HG03460 (cell line): ENCODE measurements around the gene KPNA3.
"Not testable (repeated sequence)": the region's sequence is repeated elsewhere in the genome, so short reads cannot be mapped to it uniquely, and the experiment has no call there.

Experiments used
- ATAC-seq: cut with Tn5 transposase; IDR thresholded peaks from one replicate; pipeline ENCODE4 v1.9.1; 2021; ENCODE audit not compliant: unreplicated experiment

Gene KPNA3, protein sequence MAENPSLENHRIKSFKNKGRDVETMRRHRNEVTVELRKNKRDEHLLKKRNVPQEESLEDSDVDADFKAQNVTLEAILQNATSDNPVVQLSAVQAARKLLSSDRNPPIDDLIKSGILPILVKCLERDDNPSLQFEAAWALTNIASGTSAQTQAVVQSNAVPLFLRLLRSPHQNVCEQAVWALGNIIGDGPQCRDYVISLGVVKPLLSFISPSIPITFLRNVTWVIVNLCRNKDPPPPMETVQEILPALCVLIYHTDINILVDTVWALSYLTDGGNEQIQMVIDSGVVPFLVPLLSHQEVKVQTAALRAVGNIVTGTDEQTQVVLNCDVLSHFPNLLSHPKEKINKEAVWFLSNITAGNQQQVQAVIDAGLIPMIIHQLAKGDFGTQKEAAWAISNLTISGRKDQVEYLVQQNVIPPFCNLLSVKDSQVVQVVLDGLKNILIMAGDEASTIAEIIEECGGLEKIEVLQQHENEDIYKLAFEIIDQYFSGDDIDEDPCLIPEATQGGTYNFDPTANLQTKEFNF

DNA sequence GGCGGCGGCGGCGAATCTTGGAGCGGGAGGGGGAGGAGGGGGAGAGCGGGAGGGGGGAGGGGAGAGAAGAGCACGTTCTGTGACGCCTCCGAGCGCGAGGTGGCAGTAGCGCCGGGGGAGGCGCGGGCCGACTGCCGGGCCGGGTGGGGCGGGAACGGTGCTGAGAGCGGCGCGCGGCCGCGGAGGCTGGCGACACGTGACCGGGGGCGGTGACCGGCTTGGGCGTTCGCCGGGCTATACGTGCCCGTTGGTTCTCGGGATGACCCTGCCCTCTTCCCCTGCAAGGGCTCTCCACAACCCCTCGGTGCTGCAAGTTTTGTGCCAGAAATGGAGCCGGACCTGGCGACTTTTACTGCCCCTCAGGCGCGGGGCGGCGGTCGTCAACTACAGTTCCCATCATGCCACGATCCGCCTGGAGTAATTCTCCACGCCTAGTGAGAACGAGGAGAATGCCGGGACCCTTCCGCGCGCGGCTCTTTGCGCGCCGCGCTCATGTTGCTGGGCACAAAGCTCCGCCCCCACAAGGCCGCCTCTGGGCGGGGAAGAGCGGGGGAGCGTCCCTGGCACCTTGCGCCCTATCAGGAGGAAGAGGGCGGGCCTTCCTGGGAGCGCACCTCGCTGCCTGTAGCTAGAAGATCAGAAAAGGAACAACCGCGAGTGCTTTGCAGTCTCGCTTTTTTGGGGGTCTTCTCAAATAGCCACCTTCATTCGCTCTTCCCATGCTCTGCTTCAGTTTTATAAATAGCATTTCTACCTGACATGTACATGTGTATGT, at the start of gene KPNA3:
TSS of gene KPNA3 (minus strand) at position 133 of the 775 bp plus-strand sequence. CDS start 176 bp downstream, outside the sequence.
- peak; percentile 93 for ATAC-seq

DNA sequence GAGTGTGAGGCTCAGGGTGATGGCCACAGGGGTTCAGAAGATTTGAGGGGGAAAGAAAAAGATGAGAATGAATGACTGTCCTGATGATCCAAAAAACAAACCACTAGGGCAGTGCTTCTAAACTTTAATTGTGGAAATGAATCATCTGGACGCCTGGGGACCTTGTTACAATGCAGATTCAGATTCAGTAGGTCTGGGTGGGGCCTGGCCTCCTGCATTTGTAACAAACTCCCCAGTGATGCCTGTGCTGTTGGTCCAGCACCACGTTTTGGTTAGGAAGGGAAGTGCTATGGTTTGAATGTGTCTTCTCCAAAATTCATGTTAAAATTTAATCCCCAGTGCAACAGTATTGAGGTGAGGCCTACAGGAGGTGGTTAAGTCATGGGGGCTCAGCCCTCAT, 49.5 kb upstream of the KPNA3 start:
- no peak for ATAC-seq

DNA sequence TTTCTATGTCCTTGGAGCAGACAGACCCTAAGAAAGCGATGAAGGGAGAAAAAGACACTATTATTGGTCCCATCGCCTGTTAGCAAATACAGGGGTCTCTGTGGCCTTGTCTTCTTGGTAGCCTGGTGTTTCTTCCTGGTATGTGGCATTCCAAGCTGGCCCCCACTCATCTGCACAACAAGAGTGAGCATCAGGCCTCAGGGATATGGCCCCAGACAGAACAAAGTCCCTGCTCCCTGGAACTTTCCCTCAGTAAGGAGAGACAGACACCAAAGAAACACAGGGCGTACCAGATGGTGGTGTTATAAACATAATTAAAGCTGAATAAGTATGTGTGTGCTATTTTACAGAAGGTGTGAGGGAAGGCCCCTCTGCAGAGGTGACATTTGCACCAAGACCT, 48.2 kb upstream of the KPNA3 start:
- no peak for ATAC-seq

DNA sequence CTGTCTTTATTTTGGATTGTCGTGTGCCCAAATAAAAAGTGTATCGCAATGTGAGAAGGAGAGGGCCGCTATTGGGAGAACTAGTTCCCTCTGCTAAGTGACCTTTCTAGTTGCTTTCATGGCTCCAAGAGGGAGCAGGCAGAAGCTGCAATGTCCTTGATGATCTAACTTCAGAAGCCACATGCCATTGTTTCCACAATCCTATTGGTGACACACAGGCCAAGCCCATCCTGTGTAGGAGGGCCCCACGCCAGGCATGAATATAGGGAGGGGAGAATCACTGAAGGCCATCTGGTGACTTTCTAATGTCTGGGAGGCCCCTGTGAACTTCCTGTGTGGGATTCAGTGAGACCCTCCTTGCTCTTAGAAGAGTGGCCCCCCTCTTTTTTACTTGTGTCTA, 47.8 kb upstream of the KPNA3 start:
- ATAC-seq: no peak

DNA sequence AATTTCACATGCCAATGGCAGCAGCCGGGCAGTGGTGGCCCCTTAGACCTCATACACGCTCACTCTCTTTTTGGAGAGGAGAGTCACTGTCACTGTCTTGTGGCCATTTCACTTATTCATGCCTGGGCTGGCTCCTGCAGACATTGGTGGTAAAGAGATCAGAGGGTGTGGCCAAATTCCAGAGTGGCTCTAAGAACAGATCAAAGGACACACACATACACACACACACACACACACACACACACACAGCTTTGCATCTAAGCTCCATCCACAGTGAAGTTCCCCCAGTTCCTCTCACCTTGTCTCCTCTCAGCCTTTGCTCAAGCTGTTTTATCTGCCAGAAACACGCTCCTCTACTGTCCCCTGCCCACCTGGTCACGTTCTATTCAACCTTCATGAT, 46.5 kb upstream of the KPNA3 start:
- ATAC-seq: no peak

DNA sequence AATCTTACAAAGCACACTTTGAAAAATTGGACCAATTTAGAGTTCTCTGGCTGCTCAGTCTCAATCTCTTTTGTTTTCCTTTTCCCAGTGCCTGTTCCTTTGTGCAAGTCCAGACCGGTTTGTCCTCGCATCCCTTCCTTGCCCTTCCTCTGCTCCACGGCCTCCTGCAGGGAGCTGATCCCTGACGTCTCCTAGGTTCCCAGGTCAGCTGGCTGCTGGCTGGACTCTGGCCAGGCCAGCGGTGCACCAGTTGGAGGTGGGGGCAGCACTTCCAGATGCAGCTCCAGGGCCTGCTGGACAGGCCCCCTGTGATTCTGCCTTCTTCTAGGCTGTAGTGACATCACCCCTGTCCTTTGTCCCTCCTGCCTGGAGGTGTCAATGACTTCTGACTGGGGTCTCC, 44.0 kb upstream of the KPNA3 start:
- no peak for ATAC-seq

DNA sequence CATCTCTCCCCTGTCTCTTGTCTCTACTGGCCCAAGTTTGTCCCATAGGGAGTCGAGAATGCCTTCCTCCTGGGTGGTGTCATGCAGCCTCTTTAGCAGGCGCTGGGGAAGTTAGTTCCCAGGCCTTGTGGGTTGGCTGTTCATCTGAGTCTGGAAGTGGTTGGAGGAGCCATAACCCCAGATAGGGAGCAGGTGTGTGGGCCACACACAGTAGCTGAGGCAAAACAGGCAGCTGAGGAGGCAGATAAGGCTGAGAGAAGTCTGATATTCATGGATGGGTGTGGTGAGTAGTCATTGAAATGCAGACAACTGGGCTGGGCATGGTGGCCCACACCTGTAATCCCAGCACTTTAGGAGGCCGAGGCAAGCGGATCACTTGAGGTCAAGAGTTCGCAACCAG, 40.9 kb upstream of the KPNA3 start:
- no peak for ATAC-seq

DNA sequence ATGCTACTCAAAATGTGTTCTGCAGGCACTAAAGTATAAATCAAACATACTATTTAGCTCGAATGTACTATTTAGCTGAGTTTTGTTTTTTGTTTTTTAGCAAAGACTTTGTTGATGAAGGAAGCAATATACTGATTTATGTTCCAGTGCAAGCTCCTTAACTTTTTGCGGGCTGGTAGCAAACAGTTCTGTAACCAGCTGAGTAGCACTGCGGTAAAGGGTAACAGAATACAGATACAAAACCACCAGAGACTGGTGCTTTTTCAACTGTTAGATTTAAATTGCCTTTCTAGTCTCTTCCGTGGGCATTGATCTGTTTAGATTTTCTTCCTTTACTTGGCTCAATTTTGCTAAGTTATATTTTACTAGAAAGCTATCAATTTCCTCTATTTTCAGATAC, 39.0 kb upstream of the KPNA3 start:
- no peak for ATAC-seq

DNA sequence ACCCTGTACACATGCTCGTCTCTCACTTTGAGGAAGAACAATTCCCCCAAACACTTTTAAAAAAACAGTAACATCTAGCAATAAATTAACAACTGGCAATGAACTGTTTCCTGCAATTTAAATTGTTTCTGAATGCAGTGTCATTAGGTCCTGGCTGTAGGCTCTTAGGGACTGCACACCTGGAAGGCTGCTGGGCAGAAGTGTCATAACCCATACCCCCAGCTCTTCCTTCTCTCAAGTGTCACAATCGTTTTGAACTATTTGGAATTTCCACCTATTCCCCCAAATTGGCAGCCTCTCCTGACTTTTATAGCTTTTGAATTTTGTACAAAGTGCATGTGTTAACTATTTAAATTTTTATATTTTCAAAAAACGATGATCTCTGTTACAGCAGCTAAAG, 38.2 kb upstream of the KPNA3 start:
- no peak for ATAC-seq

DNA sequence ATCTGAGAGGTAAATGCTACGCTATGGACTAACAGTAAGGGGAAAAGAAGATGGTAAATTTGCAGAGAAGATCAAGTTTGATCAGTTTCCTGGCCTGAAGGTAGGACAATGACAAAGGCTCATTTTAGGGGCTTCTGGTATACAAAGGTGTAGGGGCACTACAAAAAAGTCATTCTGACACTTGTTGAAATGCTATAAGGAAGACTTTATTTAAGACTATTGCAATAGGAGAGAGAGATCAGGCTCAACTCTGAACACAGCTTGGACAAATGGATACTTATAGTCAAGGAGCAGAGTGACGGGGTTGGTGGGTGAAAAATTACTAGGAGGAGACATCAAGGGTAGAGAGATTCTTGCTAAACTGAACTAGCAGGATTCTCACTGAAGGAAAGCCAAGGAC, 37.2 kb upstream of the KPNA3 start:
- ATAC-seq: no peak

DNA sequence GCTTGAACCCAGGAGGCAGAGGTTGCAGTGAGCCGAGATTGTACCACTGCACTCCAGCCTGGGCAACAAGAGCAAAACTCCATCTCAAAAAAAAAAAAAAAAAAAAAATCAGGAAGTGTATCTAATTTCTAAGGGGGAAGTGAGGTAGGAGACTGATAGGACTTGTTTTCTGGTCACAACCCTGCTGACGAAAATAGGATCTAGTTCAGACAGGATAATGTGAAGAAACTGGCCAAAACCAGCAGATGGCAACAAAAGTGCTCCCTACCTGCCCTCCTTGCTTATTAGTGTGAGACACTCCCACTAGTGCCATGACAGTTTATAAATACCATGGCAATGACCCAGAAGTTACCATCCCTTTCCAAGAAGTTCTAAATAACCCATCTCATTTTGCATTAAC, 36.0 kb upstream of the KPNA3 start:
- no peak for ATAC-seq

DNA sequence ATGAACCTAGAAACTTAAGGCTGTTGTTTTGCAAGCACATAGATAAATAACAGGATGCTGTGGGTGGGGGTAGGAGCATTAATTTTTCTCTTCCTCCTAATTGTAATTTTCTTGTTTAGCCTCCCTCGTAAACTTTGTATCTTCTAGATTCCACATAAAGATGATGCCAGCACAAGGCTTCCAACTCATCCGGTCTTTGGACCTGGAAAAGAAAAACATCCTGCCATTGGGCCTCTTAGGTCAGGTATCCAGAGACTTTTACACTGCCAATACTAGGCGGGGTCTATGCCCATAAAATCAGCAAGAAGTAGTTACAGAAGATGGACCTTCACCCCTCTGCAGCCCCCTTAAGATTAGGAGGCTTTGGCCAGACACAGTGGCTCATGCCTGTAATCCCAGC, 35.4 kb upstream of the KPNA3 start:
- no peak for ATAC-seq

DNA sequence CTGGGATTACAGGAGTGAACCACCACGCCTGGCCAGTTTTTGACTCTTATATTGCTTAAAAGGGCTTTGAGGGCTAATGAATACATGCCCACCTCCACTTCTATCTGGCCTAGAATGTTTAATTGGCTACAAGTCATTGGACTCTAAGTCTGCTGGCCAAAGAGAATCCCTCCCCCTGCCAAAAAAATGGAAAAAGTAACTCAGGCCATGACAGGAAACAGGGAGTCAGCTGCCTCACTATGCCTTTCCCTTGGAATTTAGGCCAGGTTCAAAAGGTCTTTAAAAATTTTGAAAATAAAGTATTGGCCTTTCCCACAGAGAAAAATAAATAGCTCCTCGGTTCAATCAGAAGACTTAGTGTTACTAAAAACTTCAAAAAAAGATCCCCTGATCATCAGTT, 34.9 kb upstream of the KPNA3 start:
- ATAC-seq: no peak

DNA sequence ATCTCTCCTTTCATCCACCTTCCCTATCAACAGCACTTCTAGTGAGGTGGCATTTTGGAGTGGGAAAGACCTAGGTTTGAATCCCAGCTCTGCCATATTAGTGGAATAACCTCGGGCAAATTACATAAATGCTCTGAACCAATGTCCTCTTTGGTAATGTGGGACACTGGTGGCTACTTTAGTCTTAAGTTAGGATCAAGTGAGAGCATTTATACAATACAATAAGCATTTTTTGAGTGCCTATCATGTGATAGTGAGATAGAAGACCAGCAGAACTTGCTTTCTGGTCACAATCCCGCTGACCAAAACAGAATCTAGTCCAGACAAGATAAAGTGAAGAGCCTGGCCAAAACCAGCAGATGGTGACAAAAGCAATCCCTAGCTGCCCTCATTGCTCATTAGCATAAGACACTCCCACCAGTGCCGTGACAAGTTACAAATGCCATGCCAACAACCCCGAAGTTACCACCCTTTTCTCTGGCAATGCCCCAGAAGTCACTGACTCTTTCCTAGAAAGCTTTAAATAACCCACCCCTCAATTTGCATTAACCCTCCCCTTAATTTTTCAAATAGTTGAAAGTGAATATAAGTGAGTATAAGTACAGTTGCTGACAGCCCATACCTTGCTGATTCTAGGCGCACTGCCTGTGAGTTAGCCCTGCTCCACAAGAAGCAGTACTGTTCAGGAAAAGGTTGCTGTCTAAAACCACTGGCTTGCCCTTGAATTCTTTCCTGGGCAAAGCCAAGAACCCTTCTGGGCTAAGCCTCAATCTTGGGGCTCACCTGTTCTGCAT, 28.9 kb upstream of the KPNA3 start:
- no peak for ATAC-seq

DNA sequence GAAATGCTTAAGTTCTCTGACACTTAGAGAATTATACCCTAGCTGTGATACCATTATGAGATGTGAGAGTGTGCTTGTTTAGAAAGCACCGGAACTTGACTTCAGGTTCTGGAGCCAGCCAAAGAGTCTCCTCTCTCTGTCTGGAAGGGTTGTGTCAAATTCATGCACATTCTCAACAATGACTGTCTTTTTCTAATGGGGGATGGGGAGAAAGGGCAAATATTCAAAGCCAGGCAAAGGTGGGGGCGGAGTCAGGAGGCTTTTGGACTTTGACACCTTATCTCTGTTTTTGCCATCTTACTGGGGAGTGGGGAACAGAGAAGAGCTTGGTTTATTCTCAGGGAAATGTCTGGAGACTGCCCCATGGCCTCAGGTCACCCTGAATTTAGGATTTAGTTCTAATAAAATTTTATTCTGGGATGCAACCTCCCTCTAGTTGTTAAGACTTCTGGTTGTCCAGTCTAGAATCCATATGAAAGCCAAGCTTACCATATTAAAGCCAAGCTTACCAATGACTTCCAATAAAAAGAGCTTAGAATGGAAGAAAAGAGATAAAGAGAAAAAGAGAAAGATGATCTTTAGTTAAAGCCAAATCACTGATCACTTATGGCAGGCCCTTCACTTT, 28.2 kb upstream of the KPNA3 start:
- ATAC-seq: no peak

DNA sequence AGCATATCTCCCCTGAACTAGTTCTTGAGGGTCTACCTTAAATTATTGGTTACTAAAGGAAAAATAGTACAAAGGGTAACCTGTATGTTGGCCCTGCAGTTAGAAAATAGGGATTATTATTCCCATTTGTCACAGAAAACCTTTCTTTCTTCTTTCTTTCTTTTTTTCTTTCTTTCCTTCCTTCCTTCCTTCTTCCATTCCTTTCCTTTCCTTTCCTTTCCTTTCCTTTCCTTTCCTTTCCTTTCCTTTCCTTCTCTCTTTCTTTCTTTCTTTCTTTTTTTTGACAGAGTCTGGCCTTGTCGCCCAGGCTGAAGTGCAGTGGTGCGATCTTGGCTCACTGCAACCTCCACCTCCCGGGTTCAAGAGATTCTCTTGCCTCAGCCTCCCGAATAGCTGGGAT, 23.6 kb upstream of the KPNA3 start:
- not testable (repeated sequence) for ATAC-seq

DNA sequence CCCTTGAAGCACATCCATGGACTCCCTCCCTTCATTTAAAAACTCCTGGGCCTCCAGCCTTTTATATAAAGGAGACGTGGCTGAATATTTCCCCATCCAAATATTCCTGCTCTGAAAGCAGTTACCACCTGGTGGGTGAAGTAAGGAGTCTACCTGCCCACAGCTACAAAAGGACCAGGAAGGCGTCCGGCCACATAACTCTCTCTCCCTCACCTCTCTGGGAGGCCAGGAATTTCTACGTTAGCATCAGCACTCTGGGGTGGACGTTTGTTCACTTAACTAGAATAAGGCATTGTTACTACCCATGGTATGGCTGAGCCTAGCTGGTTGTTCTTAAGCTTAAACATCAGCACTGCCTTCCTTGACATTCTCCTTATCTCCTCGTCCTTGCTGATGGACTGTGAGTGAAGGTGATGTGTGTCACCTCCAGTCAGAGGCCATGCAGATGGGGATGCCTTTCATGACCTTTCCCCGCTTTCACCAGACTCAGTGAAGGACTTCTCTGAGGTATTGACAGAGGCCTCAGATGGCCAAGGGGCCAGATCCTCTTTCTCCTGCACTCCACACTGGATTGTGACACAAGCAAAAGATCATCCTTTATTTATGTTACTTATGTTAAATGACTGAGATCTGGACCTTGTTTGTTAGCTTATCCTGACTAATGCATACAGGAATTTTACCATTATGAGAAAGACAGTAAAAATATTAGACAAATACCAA, 22.2 kb upstream of the KPNA3 start:
- no peak for ATAC-seq

DNA sequence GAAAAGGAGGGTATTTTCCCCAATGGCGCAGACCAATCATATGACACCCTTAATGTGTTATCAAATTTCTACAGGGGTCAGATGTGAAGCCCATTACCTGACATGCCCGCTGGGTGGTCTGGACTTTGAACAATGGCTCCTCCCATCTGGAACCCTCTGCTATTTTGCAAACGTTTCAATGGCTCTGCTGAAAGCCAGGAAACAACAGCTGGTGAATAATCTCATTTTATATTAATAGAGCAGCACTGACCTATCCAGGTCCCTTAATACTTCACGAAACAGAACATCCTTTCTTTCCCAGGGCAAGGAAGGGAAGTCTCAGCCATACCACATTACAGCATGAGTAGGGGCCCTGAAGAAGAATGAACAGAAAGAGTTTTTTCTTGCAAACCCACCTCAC, 20.3 kb upstream of the KPNA3 start:
- ATAC-seq: no peak

DNA sequence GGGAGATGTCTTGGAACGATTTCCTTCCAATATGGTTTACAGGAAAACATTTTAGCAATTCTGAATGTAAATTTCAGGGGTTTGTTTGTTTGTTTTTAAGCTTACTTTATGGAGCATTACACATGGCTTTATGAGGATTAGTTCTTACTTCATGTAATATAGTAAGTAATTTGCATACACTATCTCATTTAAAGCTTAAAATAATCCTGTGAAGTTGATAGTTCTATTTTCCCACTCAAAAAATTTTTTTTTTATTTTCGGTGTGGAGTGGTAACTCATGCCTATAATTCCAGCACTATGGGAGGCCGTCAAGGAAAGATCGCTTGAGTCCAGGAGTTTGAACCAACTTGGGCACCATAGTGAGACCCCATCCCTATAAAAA, 19.0 kb upstream of the KPNA3 start:
- no peak for ATAC-seq
